ENCODE data around the gene CTRB1.

DNA sequence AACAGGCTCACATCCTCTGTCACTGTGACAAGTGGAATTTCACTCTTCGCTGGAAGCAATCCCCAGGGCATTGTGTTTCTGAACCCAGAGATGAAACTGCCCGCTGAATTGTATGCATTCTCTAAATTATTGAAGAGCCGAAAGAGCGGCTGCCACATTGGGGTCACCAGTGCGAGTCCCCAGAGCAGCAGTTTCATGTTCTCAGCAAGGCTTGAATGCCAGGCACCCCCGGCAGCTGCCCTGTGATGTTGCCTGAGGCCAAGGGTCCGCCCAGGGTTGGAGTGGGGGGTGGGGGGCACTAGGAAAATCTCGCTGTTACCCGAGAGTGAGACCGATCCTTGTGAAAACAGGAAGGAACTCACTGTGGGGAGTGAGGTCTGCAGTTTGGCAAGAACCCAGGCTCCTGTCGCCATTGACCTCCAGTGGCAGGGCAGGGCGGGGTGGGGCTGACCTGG is 53.3 kb downstream of the CTRB1 start:
- no peak for TF ChIP-seq EZH2 (IDR thresholded peaks at IDR 0.05; ENCODE audit: insufficient read depth, poor library complexity, severe bottlenecking)
- TF ChIP-seq EZH2phosphoT487 (IDR thresholded peaks at IDR 0.05; ENCODE audit: insufficient read depth, low read depth), result no peak

Data from GM23248 (cell line).